H1 (cell line): ENCODE results near the gene SGCD. TPM values are rescaled to one million over a fixed set of nuclear protein-coding genes. Genes with fewer than 3 reads are reported as not detected.

Source experiments
- CTCF ChIA-PET: fragments of 300-600 bp; sonication (Branson Sonifier 250); formaldehyde crosslinking; loops from one replicate; lab custom pipeline; 2021; ENCODE audit not compliant: partially characterized antibody; lab: Charles Lee
- POLR2A ChIA-PET: fragments of 300-600 bp; sonication (Branson Sonifier 250); formaldehyde crosslinking; loops from one replicate; lab custom pipeline; 2021; ENCODE audit warnings: inconsistent platforms; ENCODE audit not compliant: partially characterized antibody; lab: Charles Lee
- DNase-seq, 2 experiments: peaks; one replicate each; pipeline versions ENCODE4 v3.0.0 to v3.0.0-alpha.2; 2010 to 2022; ENCODE audit warnings: low spot score in 2 of 2, low read depth in 1 of 2, mixed read lengths in 1 of 2
- FAIRE-seq: peaks from 2 replicates; lab custom pipeline; 2011; peaks lifted over from hg19 to GRCh38; lab: Jason Lieb, UNC
- H2AFZ ChIP-seq: 2 replicates; pipeline ENCODE4 v1.8.1; 2012; ENCODE audit warnings: low read length, inconsistent platforms
- H2AK5ac ChIP-seq: 2 replicates; pipeline ENCODE4 v1.6.1; 2013; ENCODE audit warnings: low read depth, low read length
- H2BK120ac ChIP-seq: replicated peaks from 2 replicates; pipeline ENCODE3; 2013; ENCODE audit warnings: low read depth, low read length, inconsistent platforms
- H2BK12ac ChIP-seq: 2 replicates; pipeline ENCODE4 v1.6.1; 2013; ENCODE audit warnings: low read depth, low read length
- H2BK15ac ChIP-seq: 2 replicates; pipeline ENCODE4 v1.6.1; 2013; ENCODE audit warnings: low read length
- H2BK20ac ChIP-seq: 2 replicates; pipeline ENCODE4 v1.6.1; 2013; ENCODE audit warnings: low read length
- H2BK5ac ChIP-seq: 2 replicates; pipeline ENCODE4 v1.6.1; 2013; ENCODE audit warnings: low read depth, low read length
- H3K14ac ChIP-seq: 2 replicates; pipeline ENCODE4 v1.6.1; 2013; ENCODE audit warnings: inconsistent platforms; ENCODE audit not compliant: insufficient read length
- H3K18ac ChIP-seq: 2 replicates; pipeline ENCODE4 v1.6.1; 2013; ENCODE audit warnings: low read length; ENCODE audit errors: extremely low read depth
- H3K23ac ChIP-seq: 2 replicates; pipeline ENCODE4 v1.6.1; 2013; ENCODE audit warnings: inconsistent platforms; ENCODE audit not compliant: insufficient read length
- H3K23me2 ChIP-seq: 2 replicates; pipeline ENCODE4 v1.6.1; 2013; ENCODE audit warnings: low read depth, low read length
- H3K27ac ChIP-seq: 2 replicates; pipeline ENCODE4 v1.6.1; 2011; ENCODE audit warnings: low read depth, low read length, inconsistent platforms
- H3K27me3 ChIP-seq, 4 experiments: replicated peaks in 1 of 4; 1 replicate in 1 of 4; 2 replicates in 3 of 4; pipeline versions ENCODE4 v1.6.1 to v1.8.1; 2011 to 2013; ENCODE audit warnings: low read length in 3 of 4, mild to moderate bottlenecking in 3 of 4, inconsistent platforms in 2 of 4, mixed read lengths in 2 of 4, moderate library complexity in 1 of 4; ENCODE audit not compliant: control insufficient read depth in 3 of 4, insufficient read depth in 3 of 4; ENCODE audit errors: extremely low read depth in 1 of 4
- H3K36me3 ChIP-seq, 4 experiments: 2 replicates each; pipeline versions ENCODE4 v1.6.1 to v1.8.1; 2011 to 2013; ENCODE audit warnings: mild to moderate bottlenecking in 4 of 4, low read length in 3 of 4, moderate library complexity in 2 of 4, control low read depth in 1 of 4, inconsistent platforms in 1 of 4; ENCODE audit not compliant: insufficient read depth in 4 of 4, control insufficient read depth in 2 of 4
- H3K4ac ChIP-seq: replicated peaks from 2 replicates; pipeline ENCODE3; 2013; ENCODE audit warnings: low read length, low read depth, mixed read lengths, inconsistent platforms; ENCODE audit not compliant: insufficient read length
- H3K4me1 ChIP-seq, 4 experiments: replicated peaks in 1 of 4; 1 replicate in 1 of 4; 2 replicates in 3 of 4; pipeline versions ENCODE4 v1.6.1 to v1.8.1; 2011 to 2013; ENCODE audit warnings: low read length in 3 of 4, inconsistent platforms in 2 of 4, mixed read lengths in 1 of 4; ENCODE audit not compliant: insufficient read depth in 4 of 4, control insufficient read depth in 3 of 4
- H3K4me2 ChIP-seq, 2 experiments: 2 replicates each; pipeline versions ENCODE4 v1.6.1 to v1.8.1; 2011 to 2013; ENCODE audit warnings: low read depth in 2 of 2, low read length in 2 of 2, control low read depth in 1 of 2, inconsistent platforms in 1 of 2, mild to moderate bottlenecking in 1 of 2; ENCODE audit not compliant: insufficient read depth in 1 of 2
- H3K4me3 ChIP-seq, 4 experiments: fragments of 200-600, 300-600 bp in 1 of 4; sonication (generic), shearing (Covaris generic), sonication (Bioruptor Twin) in 1 of 4; 2 replicates each; pipeline versions ENCODE4 v1.5.1 to v1.8.1; 2011 to 2016; ENCODE audit warnings: low read length in 4 of 4, low read depth in 3 of 4, control low read depth in 2 of 4, inconsistent platforms in 2 of 4, mild to moderate bottlenecking in 2 of 4, mixed read lengths in 1 of 4, moderate library complexity in 1 of 4; ENCODE audit not compliant: insufficient read depth in 2 of 4; ENCODE audit errors: extremely low read depth in 1 of 4
- H3K56ac ChIP-seq: replicated peaks from 2 replicates; pipeline ENCODE3; 2013; ENCODE audit warnings: low read depth, mild to moderate bottlenecking, mixed read lengths, low read length, inconsistent platforms; ENCODE audit not compliant: insufficient read length
- H3K79me1 ChIP-seq: 2 replicates; pipeline ENCODE4 v1.6.1; 2013; ENCODE audit warnings: low read depth, low read length, control low read depth
- H3K79me2 ChIP-seq, 2 experiments: 2 replicates each; pipeline versions ENCODE4 v1.6.1 to v1.8.1; 2012 to 2013; ENCODE audit warnings: low read length in 2 of 2, mild to moderate bottlenecking in 2 of 2, inconsistent platforms in 1 of 2; ENCODE audit not compliant: insufficient read depth in 2 of 2, control insufficient read depth in 1 of 2
- H3K9ac ChIP-seq, 4 experiments: replicated peaks in 1 of 4; 1 replicate in 1 of 4; 2 replicates in 3 of 4; pipeline versions ENCODE4 v1.6.1 to v1.8.1; 2011 to 2013; ENCODE audit warnings: low read depth in 3 of 4, low read length in 3 of 4, control low read depth in 2 of 4, mild to moderate bottlenecking in 2 of 4, moderate library complexity in 2 of 4, inconsistent platforms in 1 of 4; ENCODE audit errors: extremely low read depth in 1 of 4
- H3K9me3 ChIP-seq, 2 experiments: 2 replicates each; pipeline versions ENCODE4 v1.6.1 to v1.8.1; 2012 to 2013; ENCODE audit warnings: mild to moderate bottlenecking in 2 of 2, moderate library complexity in 2 of 2, control low read depth in 1 of 2, inconsistent platforms in 1 of 2, low read depth in 1 of 2, low read length in 1 of 2, mixed read lengths in 1 of 2; ENCODE audit not compliant: insufficient read depth in 2 of 2
- H4K20me1 ChIP-seq, 2 experiments: replicated peaks in 1 of 2; 2 replicates each; pipeline versions ENCODE3 to v1.8.1; 2011 to 2013; ENCODE audit warnings: inconsistent platforms in 2 of 2, low read length in 2 of 2, mild to moderate bottlenecking in 1 of 2; ENCODE audit not compliant: insufficient read depth in 2 of 2, control insufficient read depth in 1 of 2
- H4K5ac ChIP-seq: 2 replicates; pipeline ENCODE4 v1.6.1; 2013; ENCODE audit warnings: low read length, low read depth, mixed read lengths, inconsistent platforms; ENCODE audit not compliant: insufficient read length
- H4K8ac ChIP-seq: 2 replicates; pipeline ENCODE4 v1.8.0; 2013; ENCODE audit warnings: mild to moderate bottlenecking, moderate library complexity, low read length, inconsistent platforms; ENCODE audit not compliant: insufficient read depth; ENCODE audit errors: extremely low read depth
- H4K91ac ChIP-seq: replicated peaks from 2 replicates; pipeline ENCODE3; 2013; ENCODE audit warnings: low read length, mixed read lengths, inconsistent platforms; ENCODE audit not compliant: insufficient read length
- CHD1 ChIP-seq: IDR thresholded peaks from 2 replicates; pipeline ENCODE4 v1.6.1; 2012; ENCODE audit warnings: low read depth, low read length, improper control_type of control experiment
- SP1 ChIP-seq: IDR thresholded peaks from 2 replicates; pipeline ENCODE4 v1.6.1; 2011; ENCODE audit warnings: low read depth, low read length
- SP4 ChIP-seq: IDR thresholded peaks from 2 replicates; pipeline ENCODE4 v1.6.1; 2012; ENCODE audit warnings: low read length, inconsistent platforms
- SRF ChIP-seq: IDR thresholded peaks from 2 replicates; pipeline ENCODE4 v1.6.1; 2011; ENCODE audit warnings: mild to moderate bottlenecking, low read depth, low read length, moderate library complexity
- WGBS, 2 experiments: shearing (Covaris generic) in 1 of 2; methylation state at CpG; one replicate each; pipeline versions ENCODE4 v1.1.6 to v1.1.7; 2013 to 2015; ENCODE audit warnings: low lambda C conversion rate in 2 of 2, mixed read lengths in 2 of 2, inconsistent platforms in 1 of 2, low coverage in 1 of 2, missing lambda C conversion rate in 1 of 2; ENCODE audit not compliant: insufficient replicate concordance in 2 of 2, insufficient coverage in 1 of 2, insufficient read length in 1 of 2; ENCODE audit errors: extremely low coverage in 1 of 2, missing lambda C conversion rate in 1 of 2; 5-methylcytosine and 5-hydroxymethylcytosine counted together
- polyA plus RNA-seq, 7 experiments: library from polyadenylated mRNA; depleted of rRNA in 3 of 7; stranded (reverse) in 5 of 7; unstranded in 2 of 7; fragments of >200 nt in 5 of 7; fragments of 200-250 nt in 2 of 7; gene quantifications; 1 replicate in 5 of 7; 2 replicates in 1 of 7; 4 replicates in 1 of 7; pipeline versions ENCODE4 v1.2.1 to v1.2.3, GENCODE V29; 2011 to 2013; ENCODE audit warnings: missing spikeins in 2 of 7, mixed read lengths in 2 of 7
- total RNA-seq: library from RNA; stranded (reverse); fragmentation: NEBNext Ultra II Directional; extraction: Animal tissue kit (Norgen Biotek cat#: 25700); gene quantifications from 2 replicates; pipeline ENCODE4 v1.2.1, GENCODE V29; 2021

The SGCD gene
- total and polyA plus RNA-seq, 2 of the 8 experiments (the other 6 are each of a cell fraction or from before 2014, with no cell fraction given), result 0.04 to 0.08 TPM

GRCh38 chr5:156794687-156795086 lies 467.7 kb downstream of the SGCD start:
- no peaks in the 10 kb centered on the region for H3K23me2 ChIP-seq
- no peaks in the 10 kb centered on the region for H4K20me1 ChIP-seq
- H2AFZ ChIP-seq, result no peak overlapping the region
- H3K27me3 ChIP-seq, result no peaks in the 10 kb centered on the region
- no peak overlapping the region for H4K8ac ChIP-seq
- H4K5ac ChIP-seq, result no peak overlapping the region
- no peaks in the 10 kb centered on the region for H3K79me1 ChIP-seq
- no peak overlapping the region for H3K9ac ChIP-seq
- H3K23ac ChIP-seq, result no peak overlapping the region
- no peak overlapping the region for H3K18ac ChIP-seq
- POLR2A ChIA-PET, result no interaction called here
- no peak overlapping the region for H2BK12ac ChIP-seq
- H3K56ac ChIP-seq, result no peak overlapping the region
- 90% methylated on average over 2 of the region's 2 CpGs; no CpG with 5 or more reads in 1 of the 2 experiments for WGBS, 2 experiments
- H3K27ac ChIP-seq, result no peak overlapping the region
- no peak overlapping the region for H3K4me3 ChIP-seq
- H2AK5ac ChIP-seq, result no peak overlapping the region
- no peaks in the 10 kb centered on the region for H3K9me3 ChIP-seq
- H3K14ac ChIP-seq, result no peak overlapping the region
- no peak overlapping the region for H2BK15ac ChIP-seq
- H2BK20ac ChIP-seq, result no peak overlapping the region
- CTCF ChIA-PET, result no interaction called here
- no peak overlapping the region for H3K4ac ChIP-seq
- H3K4me2 ChIP-seq, result no peak overlapping the region
- DNase-seq (no peak), FAIRE-seq (no peak)
- H2BK120ac ChIP-seq, result no peak overlapping the region
- no peaks in the 10 kb centered on the region for H3K36me3 ChIP-seq
- H4K91ac ChIP-seq, result no peak overlapping the region
- peaks cover 0 to 9% (median 4%) of the 10 kb centered on the region in 4 experiments; a peak in 3 of 7 replicates for H3K4me1 ChIP-seq
- TF ChIP-seq SP1 (no peak), SRF (no peak), SP4 (no peak), CHD1 (no peak)
- H2BK5ac ChIP-seq, result no peak overlapping the region
- no peaks in the 10 kb centered on the region for H3K79me2 ChIP-seq
